Esophagus muscularis mucosa (tissue), 3 donors: ENCODE results near the gene FAM3B.

Experiments used
- CTCF ChIP-seq, 3 experiments: fragments of 200-600 bp in 2 of 3; fragments of 450-650 bp in 1 of 3; sonication (generic) in 2 of 3; IDR thresholded peaks; one replicate each; pipeline ENCODE4 v1.5.1; 2017 to 2019; ENCODE audit warnings: antibody characterized with exemption in 3 of 3, mild to moderate bottlenecking in 2 of 3, moderate library complexity in 1 of 3
- POLR2A ChIP-seq: fragments of 450-650 bp; IDR thresholded peaks from one replicate; pipeline ENCODE4 v1.6.1; 2017; ENCODE audit warnings: antibody characterized with exemption, moderate library complexity, mild to moderate bottlenecking, low read depth

- TF ChIP-seq CTCF (IDR thresholded peaks at IDR 0.05) = no peak
- TF ChIP-seq POLR2A = no peak
Observed at GRCh38 chr21:41345356-41345755, 28.8 kb downstream of the FAM3B start.
